HG02642 (cell line): ENCODE results near the gene RIMBP2.

Experiments
- ATAC-seq: cut with Tn5 transposase; IDR thresholded peaks from one replicate; pipeline ENCODE4 v1.9.1; 2021; ENCODE audit warnings: mild to moderate bottlenecking; ENCODE audit not compliant: unreplicated experiment, poor library complexity

The RIMBP2 gene

GRCh38 chr12:130640901-130641300 is 75.2 kb downstream of the RIMBP2 start:
- ATAC-seq, result no peak

GRCh38 chr12:130640496-130640895 is 75.6 kb downstream of the RIMBP2 start:
- ATAC-seq, result no peak

- ATAC-seq, result no peak
Observed at GRCh38 chr12:130639476-130640424, 76.3 kb downstream of the RIMBP2 start.

- ATAC-seq, result no peak
Observed at GRCh38 chr12:130636370-130636769, 79.7 kb downstream of the RIMBP2 start.

GRCh38 chr12:130634866-130635265 is 81.2 kb downstream of the RIMBP2 start:
- no peak for ATAC-seq

- no peak for ATAC-seq
Observed at GRCh38 chr12:130633771-130634170, 82.3 kb downstream of the RIMBP2 start.

GRCh38 chr12:130632642-130633041 is 83.5 kb downstream of the RIMBP2 start:
- no peak for ATAC-seq

GRCh38 chr12:130628304-130628703 is 87.8 kb downstream of the RIMBP2 start:
- no peak for ATAC-seq

- ATAC-seq, result no peak
Observed at GRCh38 chr12:130627175-130627574, 88.9 kb downstream of the RIMBP2 start.

GRCh38 chr12:130626601-130627000 is 89.5 kb downstream of the RIMBP2 start:
- no peak for ATAC-seq

GRCh38 chr12:130625201-130625600 is 90.9 kb downstream of the RIMBP2 start:
- no peak for ATAC-seq

- ATAC-seq, result no peak
Observed at GRCh38 chr12:130622803-130623202, 93.3 kb downstream of the RIMBP2 start.

- ATAC-seq, result no peak
Observed at GRCh38 chr12:130621696-130622298, 94.3 kb downstream of the RIMBP2 start.

GRCh38 chr12:130620756-130621155 is 95.3 kb downstream of the RIMBP2 start:
- no peak for ATAC-seq

- no peak for ATAC-seq
Observed at GRCh38 chr12:130620281-130620680, 95.8 kb downstream of the RIMBP2 start.

- ATAC-seq, result no peak
Observed at GRCh38 chr12:130619385-130620001, 96.6 kb downstream of the RIMBP2 start.

- ATAC-seq, result no peak
Observed at GRCh38 chr12:130617219-130617618, 98.9 kb downstream of the RIMBP2 start.

GRCh38 chr12:130615861-130616345 is 100.2 kb downstream of the RIMBP2 start:
- ATAC-seq, result no peak

GRCh38 chr12:130614530-130614905 is 101.6 kb downstream of the RIMBP2 start:
- no peak for ATAC-seq

- ATAC-seq, result no peak
Observed at GRCh38 chr12:130613831-130614529, 102.1 kb downstream of the RIMBP2 start.
